Hepatocyte (in vitro differentiated cells): ENCODE results near the gene GMDS. TPM values are rescaled to one million over a fixed set of nuclear protein-coding genes. Genes with fewer than 3 reads are reported as not detected.

Experiments used
- DNase-seq: peaks from one replicate; pipeline ENCODE4 v3.0.0-alpha.2; 2016; ENCODE audit warnings: low spot score
- H2AFZ ChIP-seq: fragments of 200-600 bp; sonication (generic); 2 replicates; pipeline ENCODE4 v1.6.0; 2016; ENCODE audit warnings: antibody characterized with exemption, mild to moderate bottlenecking
- H3K27ac ChIP-seq: fragments of 200-600 bp; sonication (generic); 2 replicates; pipeline ENCODE4 v1.5.1; 2016; ENCODE audit warnings: mild to moderate bottlenecking
- H3K27me3 ChIP-seq: fragments of 200-600 bp; sonication (generic); 2 replicates; pipeline ENCODE4 v1.6.1; 2016
- H3K36me3 ChIP-seq: fragments of 200-600 bp; sonication (generic); replicated peaks from 2 replicates; pipeline ENCODE4 v1.5.1; 2016; ENCODE audit warnings: low read depth; ENCODE audit not compliant: insufficient read depth
- H3K4me1 ChIP-seq: fragments of 200-600 bp; sonication (generic); 2 replicates; pipeline ENCODE4 v1.5.1; 2016; ENCODE audit warnings: mild to moderate bottlenecking, moderate library complexity; ENCODE audit not compliant: insufficient read depth
- H3K4me2 ChIP-seq: fragments of 200-600 bp; sonication (generic); 2 replicates; pipeline ENCODE4 v1.6.0; 2016
- H3K4me3 ChIP-seq: fragments of 200-600 bp; sonication (generic); 2 replicates; pipeline ENCODE4 v1.5.1; 2016; ENCODE audit warnings: mild to moderate bottlenecking
- H3K79me2 ChIP-seq: fragments of 200-600 bp; sonication (generic); 2 replicates; pipeline ENCODE4 v1.6.0; 2017; ENCODE audit warnings: mild to moderate bottlenecking
- H3K9me2 ChIP-seq: fragments of 200-600 bp; sonication (generic); replicated peaks from 2 replicates; pipeline ENCODE4 v1.6.0; 2017; ENCODE audit warnings: mild to moderate bottlenecking; ENCODE audit not compliant: insufficient read depth
- H3K9me3 ChIP-seq: fragments of 200-600 bp; sonication (generic); 2 replicates; pipeline ENCODE4 v1.5.1; 2016; ENCODE audit warnings: low read depth, mild to moderate bottlenecking
- H4K20me1 ChIP-seq: fragments of 200-600 bp; sonication (generic); 2 replicates; pipeline ENCODE4 v1.6.0; 2016; ENCODE audit warnings: mild to moderate bottlenecking; ENCODE audit not compliant: insufficient read depth, poor library complexity, severe bottlenecking
- EZH2 ChIP-seq: fragments of 200-600 bp; sonication (generic); IDR thresholded peaks from 2 replicates; pipeline ENCODE4 v1.6.1; 2016; ENCODE audit warnings: antibody characterized with exemption, mild to moderate bottlenecking, borderline replicate concordance
- EZH2phosphoT487 ChIP-seq: fragments of 200-600 bp; sonication (generic); IDR thresholded peaks from one replicate; pipeline ENCODE4 v1.6.1; 2018; ENCODE audit warnings: antibody characterized with exemption, mild to moderate bottlenecking, low read depth, moderate library complexity; ENCODE audit not compliant: unreplicated experiment, severe bottlenecking
- WGBS: methylation state at CpG from one replicate; pipeline ENCODE4 v1.1.6; 2016; ENCODE audit warnings: low lambda C conversion rate; ENCODE audit errors: missing lambda C conversion rate; 5-methylcytosine and 5-hydroxymethylcytosine counted together
- polyA plus RNA-seq: library from polyadenylated mRNA; unstranded; fragments of >200 nt; fragmentation: Nextera tagmentation; extraction: Ambion mirVana; gene quantifications from 2 replicates; pipeline ENCODE4 v1.2.1, GENCODE V29; 2016
- total RNA-seq: library from RNA; depleted of rRNA; stranded (reverse); fragments of >200 nt; gene quantifications from 2 replicates; pipeline ENCODE4 v1.2.3, GENCODE V29; 2014
- TF ChIP-seq, protein P1 (sequence below): fragments of 200-600 bp; sonication (generic); IDR thresholded peaks from 2 replicates; pipeline ENCODE4 v1.5.1; 2016; ENCODE audit warnings: antibody characterized with exemption, mild to moderate bottlenecking; ENCODE audit not compliant: poor library complexity

Gene GMDS
- total and polyA plus RNA-seq, 2 experiments from 2014 or later = 20.7 to 32.6 TPM

DNA sequence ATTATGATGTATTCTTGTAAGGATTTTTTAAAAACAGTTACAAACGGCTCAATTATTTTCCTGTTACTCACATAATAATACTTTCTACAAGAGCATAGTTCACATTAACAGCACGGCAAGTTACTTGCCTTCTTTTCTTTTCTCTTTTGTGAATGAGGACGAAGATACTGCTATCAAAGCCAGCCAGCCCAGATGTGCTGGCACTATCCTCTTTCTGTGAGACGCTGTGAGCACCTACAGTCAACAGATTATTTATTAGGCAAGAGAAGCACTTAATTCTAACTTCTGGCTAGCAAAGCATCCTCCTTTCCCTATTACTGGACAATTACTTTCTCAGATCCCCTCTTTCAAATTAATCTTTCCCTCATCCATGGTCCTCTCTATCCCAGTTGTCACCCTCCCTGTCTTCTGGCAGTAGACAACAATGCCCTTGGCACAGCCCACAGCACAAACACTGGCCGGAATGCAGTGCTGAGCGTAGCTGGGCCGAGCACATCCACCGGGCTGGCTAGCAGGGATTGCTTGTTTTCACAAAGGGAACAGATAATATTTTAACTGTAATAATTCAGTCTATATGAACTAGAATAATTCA is 373.6 kb downstream of the GMDS start:
- peak overlapping the region; percentile 35 for H3K4me2 ChIP-seq
- no peaks in the 10 kb centered on the region for H3K79me2 ChIP-seq
- 56% methylated on average over 8 of the region's 8 CpGs for WGBS

DNA sequence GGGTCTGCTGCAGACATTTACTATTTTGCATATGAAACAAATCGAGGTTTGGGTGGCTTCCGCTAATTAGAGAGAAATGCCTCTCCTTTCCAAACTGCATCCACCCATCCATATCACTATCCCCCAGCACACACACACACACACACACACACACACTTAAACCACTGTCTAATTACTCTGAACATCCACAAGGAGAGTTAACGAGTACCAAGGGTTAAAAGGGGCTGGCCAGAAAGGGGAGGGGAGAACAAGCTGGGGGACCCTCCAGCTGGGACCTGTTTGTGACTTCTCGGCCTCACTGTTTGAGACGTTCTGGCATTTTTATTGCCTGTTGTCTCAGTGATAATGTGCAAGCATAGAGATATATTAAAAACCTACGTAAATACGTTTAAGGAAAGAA is 374.5 kb downstream of the GMDS start:
- Histone ChIP-seq H3K36me3 (no peaks in the 10 kb centered on the region), H3K27ac (no peak overlapping the region), H2AFZ (no peak overlapping the region), H3K9me2 (no peaks in the 10 kb centered on the region), H3K27me3 (no peaks in the 10 kb centered on the region), H3K79me2 (no peaks in the 10 kb centered on the region), H3K4me3 (no peak overlapping the region), H4K20me1 (no peaks in the 10 kb centered on the region), H3K4me1 (peaks cover 12% of the 10 kb centered on the region), H3K9me3 (no peaks in the 10 kb centered on the region), H3K4me2 (no peak overlapping the region)
- DNase-seq = no peak
- TF ChIP-seq, protein P1, sequence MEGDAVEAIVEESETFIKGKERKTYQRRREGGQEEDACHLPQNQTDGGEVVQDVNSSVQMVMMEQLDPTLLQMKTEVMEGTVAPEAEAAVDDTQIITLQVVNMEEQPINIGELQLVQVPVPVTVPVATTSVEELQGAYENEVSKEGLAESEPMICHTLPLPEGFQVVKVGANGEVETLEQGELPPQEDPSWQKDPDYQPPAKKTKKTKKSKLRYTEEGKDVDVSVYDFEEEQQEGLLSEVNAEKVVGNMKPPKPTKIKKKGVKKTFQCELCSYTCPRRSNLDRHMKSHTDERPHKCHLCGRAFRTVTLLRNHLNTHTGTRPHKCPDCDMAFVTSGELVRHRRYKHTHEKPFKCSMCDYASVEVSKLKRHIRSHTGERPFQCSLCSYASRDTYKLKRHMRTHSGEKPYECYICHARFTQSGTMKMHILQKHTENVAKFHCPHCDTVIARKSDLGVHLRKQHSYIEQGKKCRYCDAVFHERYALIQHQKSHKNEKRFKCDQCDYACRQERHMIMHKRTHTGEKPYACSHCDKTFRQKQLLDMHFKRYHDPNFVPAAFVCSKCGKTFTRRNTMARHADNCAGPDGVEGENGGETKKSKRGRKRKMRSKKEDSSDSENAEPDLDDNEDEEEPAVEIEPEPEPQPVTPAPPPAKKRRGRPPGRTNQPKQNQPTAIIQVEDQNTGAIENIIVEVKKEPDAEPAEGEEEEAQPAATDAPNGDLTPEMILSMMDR = no peak
- no peak for TF ChIP-seq EZH2phosphoT487
- TF ChIP-seq EZH2 = no peak
- 44% methylated on average over 7 of the region's 7 CpGs for WGBS

More for the DNA sequence above, 373.6 kb downstream of the GMDS start:
- Histone ChIP-seq H3K36me3 (no peaks in the 10 kb centered on the region), H3K27me3 (no peaks in the 10 kb centered on the region), H3K9me2 (no peaks in the 10 kb centered on the region), H2AFZ (no peak overlapping the region), H4K20me1 (no peaks in the 10 kb centered on the region), H3K4me1 (peaks cover 12% of the 10 kb centered on the region), H3K4me3 (no peak overlapping the region), H3K9me3 (no peaks in the 10 kb centered on the region), H3K27ac (no peak overlapping the region)
- no peak for TF ChIP-seq EZH2phosphoT487
- TF ChIP-seq, protein P1 = no peak
- no peak for DNase-seq

- H3K27me3 ChIP-seq = no peaks in the 10 kb centered on the region
- H3K4me3 ChIP-seq = no peak overlapping the region
- DNase-seq = no peak
- no peaks in the 10 kb centered on the region for H3K79me2 ChIP-seq
- no peak overlapping the region for H3K4me2 ChIP-seq
- no peak overlapping the region for H2AFZ ChIP-seq
- no peaks in the 10 kb centered on the region for H3K9me2 ChIP-seq
- H3K9me3 ChIP-seq = no peaks in the 10 kb centered on the region
- TF ChIP-seq EZH2phosphoT487 (no peak), EZH2 (no peak)
- TF ChIP-seq, protein P1 = no peak
- no peaks in the 10 kb centered on the region for H3K36me3 ChIP-seq
- H4K20me1 ChIP-seq = no peaks in the 10 kb centered on the region
- H3K27ac ChIP-seq = no peak overlapping the region
- H3K4me1 ChIP-seq = peaks cover 12% of the 10 kb centered on the region
- 73% methylated on average over 5 of the region's 5 CpGs for WGBS
Observed at GRCh38 chr6:1870251-1870650, 375.2 kb downstream of the GMDS start.

- H3K4me1 ChIP-seq = peaks cover 12% of the 10 kb centered on the region
- no peaks in the 10 kb centered on the region for H4K20me1 ChIP-seq
- no peaks in the 10 kb centered on the region for H3K9me2 ChIP-seq
- H3K27me3 ChIP-seq = no peaks in the 10 kb centered on the region
- 82% methylated on average over 6 of the region's 6 CpGs for WGBS
- H3K36me3 ChIP-seq = no peaks in the 10 kb centered on the region
- H3K27ac ChIP-seq = no peak overlapping the region
- H3K4me2 ChIP-seq = no peak overlapping the region
- H3K4me3 ChIP-seq = no peak overlapping the region
- TF ChIP-seq EZH2phosphoT487 (no peak), EZH2 (no peak)
- TF ChIP-seq, protein P1 = no peak
- H2AFZ ChIP-seq = no peak overlapping the region
- H3K79me2 ChIP-seq = no peaks in the 10 kb centered on the region
- no peaks in the 10 kb centered on the region for H3K9me3 ChIP-seq
- no peak for DNase-seq
Observed at GRCh38 chr6:1869769-1870168, 375.6 kb downstream of the GMDS start.
